ENCODE results near the gene TDP2. TPM values are rescaled to one million over a fixed set of nuclear protein-coding genes. Genes with fewer than 3 reads are reported as not detected.
A peak's percentile ranks its signal among the peaks of the same experiment; 100 is the strongest.

TDP2 gene
- total and polyA plus RNA-seq, 9 of the 15 experiments (the other 6 are each of a cell fraction or from before 2014, with no cell fraction given): 27.7 to 60.1 (median 31.8) TPM

GRCh38 chr6:24666097-24666640 lies 530 bp downstream of the TDP2 start (continued):
- TF ChIP-seq ESRRA (IDR thresholded peaks at IDR 0.05; ENCODE audit: borderline replicate concordance, low read depth): no peak
- 0 out of 2 replicates have a peak, but pooled peaks have one; percentile 53 for TF ChIP-seq ZSCAN29 (IDR thresholded peaks at IDR 0.05)
- 0 out of 2 replicates have a peak, but pooled peaks have one; percentile 69 for TF ChIP-seq ZNF12 (CRISPR knock-in tag; IDR thresholded peaks at IDR 0.05)
- peak; percentile 46; the same call in 1 of the 2 replicates for TF ChIP-seq ZBTB5 (IDR thresholded peaks at IDR 0.05)
- TF ChIP-seq FOXP1 (CRISPR knock-in tag; IDR thresholded peaks at IDR 0.05): no peak
- TF ChIP-seq SIN3A (IDR thresholded peaks at IDR 0.05; ENCODE audit: borderline replicate concordance in 2 of 2, control insufficient read depth in 1 of 2, low read depth in 2 of 2, low read length in 2 of 2): 0 out of 4 replicates have a peak, but pooled peaks of 1 of the 2 experiments have one; percentile 13
- TF ChIP-seq GTF2F1 (IDR thresholded peaks at IDR 0.05; ENCODE audit: low read depth, low read length): no peak; the same call in 1 of the 2 replicates
- TF ChIP-seq NR4A1 (CRISPR knock-in tag; IDR thresholded peaks at IDR 0.05): peak; percentile 68; the same call in 1 of the 2 replicates
- TF ChIP-seq NR4A1 (tag; IDR thresholded peaks at IDR 0.05): no peak
- TF ChIP-seq MIER1 (IDR thresholded peaks at IDR 0.05; ENCODE audit: low read depth): peak; percentile 67; the same call in 1 of the 2 replicates
- peak; percentile 71 for TF ChIP-seq NKRF (IDR thresholded peaks at IDR 0.05; ENCODE audit: borderline replicate concordance)
- peak; percentile 52 for TF ChIP-seq BRD9 (IDR thresholded peaks at IDR 0.05; ENCODE audit: low read depth, partially characterized antibody)
- peak; percentile 80; the same call in 1 of the 2 replicates for TF ChIP-seq RREB1 (CRISPR knock-in tag; IDR thresholded peaks at IDR 0.05)
- TF ChIP-seq ATF4 (CRISPR knock-in tag; IDR thresholded peaks at IDR 0.05): 0 out of 2 replicates have a peak, but pooled peaks have one; percentile 10
- TF ChIP-seq EWSR1 (IDR thresholded peaks at IDR 0.05; ENCODE audit: borderline replicate concordance, low read depth, partially characterized antibody): no peak
- no peak for TF ChIP-seq JUN (IDR thresholded peaks at IDR 0.05; ENCODE audit: borderline replicate concordance, low read depth, low read length)
- TF ChIP-seq JUN (CRISPR knock-in tag; IDR thresholded peaks at IDR 0.05; ENCODE audit: borderline replicate concordance): no peak
